Measurements from ENCODE around the gene TSPAN18. TPM values are rescaled to one million over a fixed set of nuclear protein-coding genes. Genes with fewer than 3 reads are reported as not detected.

TSPAN18 gene
- total RNA-seq, 3 donors from 2014 or later: 1.0 to 2.0 (median 1.8) TPM

GRCh38 chr11:44872556-44872955, 145.8 kb downstream of the TSPAN18 start:
- Histone ChIP-seq H3K4me1 (no peaks in the 10 kb centered on the region), H3K4me3 (no peak overlapping the region), H3K27ac (no peak overlapping the region), H3K9me3 (no peaks in the 10 kb centered on the region), H3K36me3 (no peaks in the 10 kb centered on the region), H3K27me3 (no peaks in the 10 kb centered on the region)
- no peak for TF ChIP-seq CTCF (IDR thresholded peaks at IDR 0.05)
- no peak for TF ChIP-seq POLR2A (IDR thresholded peaks at IDR 0.05)
- TF ChIP-seq POLR2AphosphoS5 (IDR thresholded peaks at IDR 0.05): no peak
- no peak for DNase-seq (ENCODE audit: low spot score in 2 of 2)
- intact Hi-C loops (cut with DNase I; ENCODE audit: low total_unique reads): no loop called here

GRCh38 chr11:44873537-44873936, 146.8 kb downstream of the TSPAN18 start:
- Histone ChIP-seq H3K4me3 (no peak overlapping the region), H3K4me1 (no peaks in the 10 kb centered on the region), H3K27me3 (no peaks in the 10 kb centered on the region), H3K36me3 (no peaks in the 10 kb centered on the region), H3K9me3 (no peaks in the 10 kb centered on the region), H3K27ac (no peak overlapping the region)
- intact Hi-C loops (cut with DNase I; ENCODE audit: low total_unique reads): no loop called here
- TF ChIP-seq POLR2A (IDR thresholded peaks at IDR 0.05) (no peak), CTCF (IDR thresholded peaks at IDR 0.05) (no peak), POLR2AphosphoS5 (IDR thresholded peaks at IDR 0.05) (no peak)
- DNase-seq (ENCODE audit: low spot score in 2 of 2): no peak

GRCh38 chr11:44874284-44874683, 147.5 kb downstream of the TSPAN18 start:
- H3K4me3 ChIP-seq: no peak overlapping the region
- H3K27ac ChIP-seq: no peak overlapping the region
- H3K36me3 ChIP-seq: no peaks in the 10 kb centered on the region
- intact Hi-C loops (cut with DNase I; ENCODE audit: low total_unique reads): no loop called here
- TF ChIP-seq CTCF (IDR thresholded peaks at IDR 0.05) (no peak), POLR2A (IDR thresholded peaks at IDR 0.05) (no peak), POLR2AphosphoS5 (IDR thresholded peaks at IDR 0.05) (no peak)
- no peaks in the 10 kb centered on the region for H3K9me3 ChIP-seq
- DNase-seq (ENCODE audit: low spot score in 2 of 2): no peak
- H3K27me3 ChIP-seq: no peaks in the 10 kb centered on the region
- H3K4me1 ChIP-seq: no peaks in the 10 kb centered on the region

- Histone ChIP-seq H3K9me3 (no peaks in the 10 kb centered on the region), H3K4me1 (no peaks in the 10 kb centered on the region), H3K4me3 (no peak overlapping the region), H3K27me3 (no peaks in the 10 kb centered on the region), H3K36me3 (no peaks in the 10 kb centered on the region), H3K27ac (no peak overlapping the region)
- intact Hi-C loops (cut with DNase I; ENCODE audit: low total_unique reads): no loop called here
- no peak for TF ChIP-seq POLR2AphosphoS5 (IDR thresholded peaks at IDR 0.05)
- no peak for DNase-seq (ENCODE audit: low spot score in 2 of 2)
These were observed 148.3 kb downstream of the TSPAN18 start for GRCh38 chr11:44875037-44875436.

GRCh38 chr11:44876194-44876723, 149.5 kb downstream of the TSPAN18 start:
- H3K36me3 ChIP-seq: no peaks in the 10 kb centered on the region
- H3K9me3 ChIP-seq: no peaks in the 10 kb centered on the region
- TF ChIP-seq POLR2AphosphoS5 (IDR thresholded peaks at IDR 0.05) (no peak), POLR2A (IDR thresholded peaks at IDR 0.05) (no peak), CTCF (IDR thresholded peaks at IDR 0.05) (no peak)
- no peaks in the 10 kb centered on the region for H3K4me1 ChIP-seq
- no peak for DNase-seq (ENCODE audit: low spot score in 2 of 2)
- no peak overlapping the region for H3K27ac ChIP-seq
- H3K4me3 ChIP-seq: no peak overlapping the region
- intact Hi-C loops (cut with DNase I; ENCODE audit: low total_unique reads): no loop called here
- no peaks in the 10 kb centered on the region for H3K27me3 ChIP-seq

- no peak for TF ChIP-seq CTCF (IDR thresholded peaks at IDR 0.05)
- no peak for TF ChIP-seq POLR2A (IDR thresholded peaks at IDR 0.05)
- TF ChIP-seq POLR2AphosphoS5 (IDR thresholded peaks at IDR 0.05): no peak
- no peak overlapping the region for H3K4me3 ChIP-seq
- no peaks in the 10 kb centered on the region for H3K27me3 ChIP-seq
- intact Hi-C loops (cut with DNase I; ENCODE audit: low total_unique reads): no loop called here
- no peaks in the 10 kb centered on the region for H3K9me3 ChIP-seq
- H3K27ac ChIP-seq: no peak overlapping the region
- no peaks in the 10 kb centered on the region for H3K4me1 ChIP-seq
- no peak for DNase-seq (ENCODE audit: low spot score in 2 of 2)
- no peaks in the 10 kb centered on the region for H3K36me3 ChIP-seq
These were observed 150.1 kb downstream of the TSPAN18 start for GRCh38 chr11:44876906-44877305.

Data from breast epithelium (tissue), 4 donors.